Suprapubic skin (tissue), 3 donors: ENCODE measurements around the gene PLA2G6.
"Not testable (repeated sequence)": the region's sequence is repeated elsewhere in the genome, so short reads cannot be mapped to it uniquely, and the experiment has no call there.

ENCODE experiments used
- EP300 ChIP-seq: sonication (generic); formaldehyde crosslinking; IDR thresholded peaks from one replicate; pipeline ENCODE4 v1.6.1; 2017; ENCODE audit warnings: antibody characterized with exemption
- TF ChIP-seq, protein P1 (sequence below), 2 donors: fragments of 200-600 bp in 1 of 2; fragments of 450-650 bp in 1 of 2; sonication (generic) in 1 of 2; IDR thresholded peaks; one replicate each; pipeline ENCODE4 v1.5.1; 2016 to 2019; ENCODE audit warnings: antibody characterized with exemption in 2 of 2, mild to moderate bottlenecking in 1 of 2, moderate library complexity in 1 of 2

DNA sequence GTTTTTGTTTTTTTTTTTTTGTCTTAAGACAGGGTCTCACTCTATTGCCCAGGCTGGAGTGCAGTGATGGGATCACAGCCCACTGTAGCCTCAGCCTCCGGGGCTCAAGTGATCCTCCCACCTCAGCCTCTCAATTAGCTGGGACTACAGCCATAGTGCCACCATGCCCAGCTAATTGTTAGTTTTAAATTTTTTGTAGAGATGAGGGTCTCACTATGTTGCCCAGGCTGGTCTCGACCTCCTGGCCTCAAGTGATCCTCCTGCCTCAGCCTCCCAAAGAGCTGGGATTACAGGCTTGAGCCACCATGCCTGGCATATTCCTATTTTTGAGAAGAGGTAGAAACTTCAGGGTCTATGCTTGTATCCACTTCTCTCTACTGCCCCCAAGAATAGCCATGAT lies 62.9 kb downstream of the PLA2G6 start:
- TF ChIP-seq, protein P1, sequence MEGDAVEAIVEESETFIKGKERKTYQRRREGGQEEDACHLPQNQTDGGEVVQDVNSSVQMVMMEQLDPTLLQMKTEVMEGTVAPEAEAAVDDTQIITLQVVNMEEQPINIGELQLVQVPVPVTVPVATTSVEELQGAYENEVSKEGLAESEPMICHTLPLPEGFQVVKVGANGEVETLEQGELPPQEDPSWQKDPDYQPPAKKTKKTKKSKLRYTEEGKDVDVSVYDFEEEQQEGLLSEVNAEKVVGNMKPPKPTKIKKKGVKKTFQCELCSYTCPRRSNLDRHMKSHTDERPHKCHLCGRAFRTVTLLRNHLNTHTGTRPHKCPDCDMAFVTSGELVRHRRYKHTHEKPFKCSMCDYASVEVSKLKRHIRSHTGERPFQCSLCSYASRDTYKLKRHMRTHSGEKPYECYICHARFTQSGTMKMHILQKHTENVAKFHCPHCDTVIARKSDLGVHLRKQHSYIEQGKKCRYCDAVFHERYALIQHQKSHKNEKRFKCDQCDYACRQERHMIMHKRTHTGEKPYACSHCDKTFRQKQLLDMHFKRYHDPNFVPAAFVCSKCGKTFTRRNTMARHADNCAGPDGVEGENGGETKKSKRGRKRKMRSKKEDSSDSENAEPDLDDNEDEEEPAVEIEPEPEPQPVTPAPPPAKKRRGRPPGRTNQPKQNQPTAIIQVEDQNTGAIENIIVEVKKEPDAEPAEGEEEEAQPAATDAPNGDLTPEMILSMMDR (IDR thresholded peaks at IDR 0.05): not testable (repeated sequence)
- TF ChIP-seq EP300: not testable (repeated sequence)
